ENCODE results near the gene LRRN1.
A peak's percentile ranks its signal among the peaks of the same experiment; 100 is the strongest.

LRRN1 gene

DNA sequence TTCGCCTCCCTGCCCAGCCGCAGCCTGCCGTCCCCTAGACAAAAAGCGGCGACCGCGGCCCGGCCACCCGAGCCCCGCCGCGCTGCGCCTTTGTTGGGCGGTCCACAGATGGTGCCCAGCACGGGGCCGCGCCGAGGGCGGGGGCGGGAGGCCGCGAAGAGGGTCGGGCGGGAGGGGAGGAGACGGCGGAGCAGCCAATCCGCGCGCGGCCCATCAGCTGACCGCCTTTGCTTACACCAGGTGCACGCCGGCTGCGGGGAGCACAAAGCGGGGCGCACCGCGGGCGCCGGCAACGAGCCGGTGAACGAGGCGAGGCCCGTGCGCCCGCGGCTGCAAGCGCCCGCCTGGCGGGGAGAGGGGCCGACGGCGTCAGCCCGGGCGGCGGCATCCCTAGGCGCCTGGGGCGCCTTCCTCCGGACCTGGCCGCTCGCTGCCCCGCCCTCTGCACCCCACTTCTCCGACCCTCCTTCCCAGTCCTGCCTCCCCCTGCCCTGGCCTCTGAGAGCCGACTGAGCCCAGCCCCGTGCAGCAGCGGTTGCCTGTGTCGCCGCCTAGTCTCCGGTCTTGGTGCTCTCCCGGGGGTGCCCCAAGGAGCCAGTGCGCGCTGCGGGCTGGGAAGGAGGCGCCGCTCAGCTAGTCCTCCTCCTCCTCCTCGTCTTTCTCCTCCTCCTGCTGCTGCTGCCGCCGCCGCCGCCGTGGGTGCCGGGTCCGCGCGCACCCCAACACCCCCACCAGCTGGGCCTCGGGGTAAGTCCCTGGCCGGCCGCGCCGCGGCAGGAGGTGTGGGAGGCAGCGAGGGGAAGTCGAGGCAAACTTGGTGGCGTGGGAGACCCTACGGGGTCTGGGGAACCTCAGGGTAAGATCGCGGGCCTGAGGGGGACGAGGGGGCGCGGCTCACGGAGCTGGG is at the start of gene LRRN1:
LRRN1 (plus strand) TSS at position 259 of the 907 bp plus-strand sequence. CDS start 45,211 bp downstream, outside the sequence.
- peak; percentile 82 for DNase-seq (ENCODE audit: low spot score)

- DNase-seq (ENCODE audit: low spot score) = no peak
These were observed 45.8 kb upstream of the LRRN1 start for GRCh38 chr3:3753416-3753815.

DNA sequence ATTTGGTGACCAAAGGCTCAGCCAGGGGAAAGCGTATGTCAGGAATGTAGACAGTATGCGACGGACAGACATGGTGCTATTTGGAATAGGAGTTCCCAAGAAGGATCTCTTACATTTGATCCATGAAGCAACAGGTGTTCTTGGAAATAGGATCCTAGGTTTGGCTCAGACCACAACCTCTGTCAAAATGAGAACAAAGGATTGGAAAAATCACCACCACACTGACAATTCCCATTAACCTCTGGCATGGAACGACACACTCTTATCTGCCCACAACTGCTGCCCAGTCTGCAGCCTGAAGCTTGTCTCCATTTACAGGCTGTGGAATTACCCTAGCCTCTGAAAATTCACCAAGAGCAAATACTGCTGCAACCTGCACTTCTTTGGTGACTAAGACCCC is 33.6 kb upstream of the LRRN1 start:
- no peak for DNase-seq (ENCODE audit: low spot score)

GRCh38 chr3:3766140-3766539 is 33.1 kb upstream of the LRRN1 start:
- DNase-seq (ENCODE audit: low spot score) = no peak

- DNase-seq (ENCODE audit: low spot score) = no peak
These were observed 28.1 kb upstream of the LRRN1 start for GRCh38 chr3:3771094-3771493.

DNA sequence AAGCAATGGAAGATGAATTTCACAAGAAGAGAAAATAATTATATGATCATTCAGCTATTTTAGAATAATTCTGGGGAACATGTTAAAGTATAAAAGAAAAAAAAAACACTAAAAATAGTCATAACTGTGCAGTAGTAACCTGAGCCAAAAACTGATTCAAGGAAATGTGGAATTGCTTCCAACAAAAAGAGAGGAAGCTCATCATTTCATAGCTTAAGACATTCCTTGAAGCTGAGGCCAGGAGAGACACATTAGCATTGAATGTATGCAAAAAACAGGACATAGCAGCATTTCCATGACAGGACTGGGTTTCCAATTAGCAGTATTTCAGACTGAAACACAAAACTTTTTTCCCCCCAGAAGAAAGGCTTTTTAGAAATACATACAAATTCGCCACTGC is 27.7 kb upstream of the LRRN1 start:
- DNase-seq (ENCODE audit: low spot score) = no peak

GRCh38 chr3:3772338-3772737 is 26.9 kb upstream of the LRRN1 start:
- DNase-seq (ENCODE audit: low spot score) = no peak

GRCh38 chr3:3772920-3773319 is 26.3 kb upstream of the LRRN1 start:
- no peak for DNase-seq (ENCODE audit: low spot score)

- DNase-seq (ENCODE audit: low spot score) = no peak
These were observed 22.6 kb upstream of the LRRN1 start for GRCh38 chr3:3776607-3777006.

- no peak for DNase-seq (ENCODE audit: low spot score)
These were observed 21.0 kb upstream of the LRRN1 start for GRCh38 chr3:3778216-3778615.

DNA sequence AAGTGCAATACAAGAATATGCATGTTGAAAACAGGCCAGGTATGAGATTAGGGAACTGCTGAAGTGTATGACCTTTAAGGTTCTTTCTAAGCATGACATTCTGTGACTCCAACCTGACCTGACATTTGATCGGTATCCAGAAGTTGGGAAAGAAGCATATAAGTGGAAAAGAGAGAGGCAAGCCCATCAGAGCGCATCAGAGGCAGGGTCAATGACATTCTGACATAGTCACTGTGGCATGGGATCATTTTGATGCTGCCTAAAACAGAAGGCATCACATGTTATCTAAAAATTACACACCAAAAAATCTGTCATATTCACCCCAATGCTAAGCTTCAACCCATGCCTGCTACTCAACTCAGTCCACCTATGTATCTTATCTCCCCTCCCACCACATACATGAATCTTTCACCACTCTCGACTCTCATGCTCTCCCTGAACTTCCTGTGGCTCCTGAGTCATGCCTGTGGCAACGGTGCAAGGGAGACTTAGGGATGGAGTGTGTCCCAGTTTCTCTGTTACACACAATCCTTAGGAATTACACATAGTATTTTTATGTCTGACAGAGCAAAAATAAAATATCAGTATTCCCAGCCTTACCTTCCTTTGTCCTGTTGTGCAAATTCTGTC is 20.5 kb upstream of the LRRN1 start:
- DNase-seq (ENCODE audit: low spot score) = no peak

DNA sequence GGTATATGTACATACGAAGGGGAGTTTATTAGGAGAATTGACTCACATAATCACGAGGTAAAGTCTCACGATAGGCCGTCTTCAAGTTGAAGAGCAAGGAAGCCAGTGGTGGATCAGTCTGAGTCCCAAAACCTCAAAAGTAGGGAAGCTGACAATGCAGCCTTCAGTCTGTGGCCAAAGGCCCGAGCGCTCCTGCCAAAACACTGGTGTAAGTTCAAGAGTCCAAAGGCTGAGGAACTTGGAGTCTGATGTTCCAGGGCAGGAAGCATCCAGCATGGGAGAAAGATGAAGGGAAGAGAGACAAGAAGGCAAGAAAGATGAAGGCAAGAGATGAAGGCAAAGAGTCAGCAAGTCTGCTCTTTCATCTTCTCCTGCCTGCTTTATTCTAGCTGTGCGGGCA is 16.8 kb upstream of the LRRN1 start:
- no peak for DNase-seq (ENCODE audit: low spot score)

GRCh38 chr3:3783210-3783609 is 16.0 kb upstream of the LRRN1 start:
- DNase-seq (ENCODE audit: low spot score) = no peak

DNA sequence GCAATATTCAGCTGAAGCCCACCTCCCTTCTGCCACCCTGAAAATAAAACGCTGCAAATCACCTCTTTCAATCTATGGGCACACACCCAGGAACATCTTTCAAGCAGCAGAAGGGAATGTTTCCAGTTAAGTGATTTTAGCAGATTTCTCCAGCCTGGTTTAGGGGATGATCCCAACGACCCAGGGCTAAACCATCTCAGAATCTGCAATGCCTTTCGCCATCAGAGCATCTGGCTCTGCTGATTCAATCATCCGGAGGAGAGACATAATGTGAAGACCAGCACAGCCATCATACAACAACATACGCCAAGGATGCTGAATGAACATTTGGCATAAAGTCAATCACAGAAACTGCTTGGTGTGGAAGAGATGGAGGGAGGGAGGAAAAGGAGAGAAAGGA is 15.5 kb upstream of the LRRN1 start:
- no peak for DNase-seq (ENCODE audit: low spot score)

DNA sequence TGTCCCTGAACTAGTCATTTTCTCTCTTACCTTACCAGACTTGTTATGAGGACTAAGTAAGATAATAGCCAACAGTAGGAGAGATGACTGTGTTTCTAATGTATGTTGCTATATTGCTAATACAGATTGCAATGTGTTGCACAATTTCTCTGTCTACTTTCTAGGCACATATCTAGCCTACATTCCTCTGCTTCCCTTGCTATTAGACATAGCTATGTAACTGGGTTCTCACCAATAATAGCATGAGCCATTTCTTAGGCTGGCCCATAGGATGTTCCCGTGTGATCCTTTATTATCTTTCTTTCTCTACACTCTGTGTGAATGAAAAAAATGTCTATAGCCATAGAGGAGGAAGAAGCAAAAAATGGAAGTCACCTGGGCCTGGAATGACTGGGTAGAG is 6.8 kb upstream of the LRRN1 start:
- no peak for DNase-seq (ENCODE audit: low spot score)

- peak; percentile 60 for DNase-seq (ENCODE audit: low spot score)
These were observed 559 bp upstream of the LRRN1 start for GRCh38 chr3:3798631-3799113.

DNA sequence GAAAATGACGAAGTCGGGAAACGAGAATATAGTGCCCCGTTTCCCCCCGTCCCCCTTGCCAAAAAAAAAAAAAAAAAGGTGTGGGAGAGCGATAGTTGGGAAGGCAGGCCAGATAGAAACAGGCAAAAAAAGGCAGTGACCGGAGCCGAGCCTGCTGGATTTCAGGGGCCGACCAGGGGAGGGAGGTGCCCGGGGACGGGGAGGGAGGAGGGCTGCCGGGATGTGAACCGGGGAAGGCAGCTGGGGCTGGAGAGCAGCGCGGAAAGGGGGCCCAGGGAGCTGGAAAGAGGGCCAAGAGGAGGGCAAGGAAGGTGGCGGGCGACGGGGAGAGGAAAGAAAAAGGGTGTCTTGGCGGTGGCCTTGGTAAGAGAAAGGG is 837 bp downstream of the LRRN1 start:
- peak; percentile 52 for DNase-seq (ENCODE audit: low spot score)

GRCh38 chr3:3800685-3801493 is 1.7 kb downstream of the LRRN1 start:
- DNase-seq (ENCODE audit: low spot score) = peak; percentile 38

GRCh38 chr3:3801494-3801841 is 2.2 kb downstream of the LRRN1 start:
- DNase-seq (ENCODE audit: low spot score) = no peak

- no peak for DNase-seq (ENCODE audit: low spot score)
These were observed 2.8 kb downstream of the LRRN1 start for GRCh38 chr3:3802046-3802445.

DNA sequence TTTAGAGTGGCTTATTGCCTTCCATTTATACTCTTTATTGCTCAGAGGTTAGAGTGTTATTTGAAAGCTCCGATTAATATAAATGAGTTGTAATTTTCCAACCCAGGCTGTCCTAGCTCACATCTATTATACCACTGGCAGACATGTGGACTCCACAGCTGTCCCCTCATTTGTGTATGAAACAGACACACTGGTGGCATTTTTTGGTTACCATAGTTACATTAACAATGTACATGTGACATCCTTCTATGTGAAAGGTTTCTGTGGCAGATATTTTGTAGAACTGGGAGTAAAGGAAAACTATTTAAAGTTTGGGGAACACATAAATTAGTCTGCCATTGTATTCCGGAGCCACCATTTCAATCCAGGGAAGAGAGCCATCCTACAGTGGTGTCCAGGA is 5.3 kb downstream of the LRRN1 start:
- DNase-seq (ENCODE audit: low spot score) = no peak

- no peak for DNase-seq (ENCODE audit: low spot score)
These were observed 6.9 kb downstream of the LRRN1 start for GRCh38 chr3:3806092-3806491.

DNA sequence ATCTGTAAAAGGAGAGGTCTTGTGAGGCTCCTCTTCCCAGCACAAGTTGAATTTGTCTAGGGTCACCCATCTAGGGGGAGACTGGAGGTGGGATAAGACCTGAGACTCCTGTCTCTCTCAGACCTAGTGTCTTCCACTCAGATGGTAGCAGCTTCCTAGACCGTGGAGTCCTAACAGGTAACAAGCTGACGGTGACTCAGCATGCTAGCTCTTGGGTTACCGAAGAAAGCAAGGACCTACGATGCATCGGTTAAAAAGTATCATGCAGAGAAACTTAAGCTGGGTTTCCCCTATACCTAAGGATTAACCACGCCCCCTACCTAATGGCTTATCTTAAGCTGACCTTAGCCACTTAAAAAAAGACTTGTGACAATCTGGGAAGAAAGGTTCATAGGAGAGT is 7.6 kb downstream of the LRRN1 start:
- DNase-seq (ENCODE audit: low spot score) = no peak
